Keratinocyte (primary cell): ENCODE results near the gene KRTAP12-3. TPM values are rescaled to one million over a fixed set of nuclear protein-coding genes. Genes with fewer than 3 reads are reported as not detected.

Source experiments
- DNase-seq: peaks from one replicate; pipeline ENCODE4 v3.0.0-alpha.2; 2011; ENCODE audit warnings: low read depth, missing footprints, low spot score
- FAIRE-seq: peaks from 2 replicates; lab custom pipeline; 2011; peaks lifted over from hg19 to GRCh38; lab: Jason Lieb, UNC
- H2AFZ ChIP-seq: 2 replicates; pipeline ENCODE4 v1.6.0; 2012; ENCODE audit warnings: low read length, control low read depth, inconsistent platforms; ENCODE audit not compliant: control insufficient read depth
- H3K27ac ChIP-seq: 2 replicates; pipeline ENCODE4 v1.5.1; 2011; ENCODE audit warnings: low read length; ENCODE audit not compliant: control insufficient read depth, insufficient read depth
- H3K27me3 ChIP-seq: 3 replicates; pipeline ENCODE4 v1.6.0; 2011; ENCODE audit warnings: low read length; ENCODE audit not compliant: control insufficient read depth, insufficient read depth; ENCODE audit errors: extremely low read depth
- H3K36me3 ChIP-seq, 2 experiments: 2 replicates in 1 of 2; 3 replicates in 1 of 2; pipeline ENCODE4 v1.5.1; 2011; ENCODE audit warnings: low read length in 2 of 2, mild to moderate bottlenecking in 1 of 2; ENCODE audit not compliant: control insufficient read depth in 2 of 2, insufficient read depth in 2 of 2; ENCODE audit errors: extremely low read depth in 1 of 2
- H3K4me1 ChIP-seq: 3 replicates; pipeline ENCODE4 v1.5.1; 2011; ENCODE audit warnings: low read length; ENCODE audit not compliant: control insufficient read depth, insufficient read depth; ENCODE audit errors: extremely low read depth
- H3K4me2 ChIP-seq: 3 replicates; pipeline ENCODE4 v1.6.0; 2011; ENCODE audit warnings: low read depth, low read length; ENCODE audit not compliant: control insufficient read depth, insufficient read depth; ENCODE audit errors: extremely low read depth
- H3K4me3 ChIP-seq, 3 experiments: fragments of 200-600 bp in 1 of 3; sonication (generic) in 1 of 3; 2 replicates in 2 of 3; 3 replicates in 1 of 3; pipeline ENCODE4 v1.5.1; 2011 to 2016; ENCODE audit warnings: low read length in 3 of 3, mild to moderate bottlenecking in 3 of 3, control low read depth in 2 of 3, inconsistent platforms in 1 of 3, low read depth in 1 of 3, mixed read lengths in 1 of 3, mixed run types in 1 of 3, moderate library complexity in 1 of 3; ENCODE audit not compliant: control insufficient read depth in 2 of 3, insufficient read depth in 2 of 3; ENCODE audit errors: extremely low read depth in 1 of 3
- H3K79me2 ChIP-seq: 2 replicates; pipeline ENCODE4 v1.6.0; 2012; ENCODE audit warnings: low read length; ENCODE audit not compliant: control insufficient read depth, insufficient read depth
- H3K9ac ChIP-seq: 3 replicates; pipeline ENCODE4 v1.6.0; 2011; ENCODE audit warnings: low read length; ENCODE audit not compliant: control insufficient read depth, insufficient read depth; ENCODE audit errors: extremely low read depth
- H3K9me1 ChIP-seq: 3 replicates; pipeline ENCODE4 v1.6.0; 2011; ENCODE audit warnings: low read length; ENCODE audit not compliant: control insufficient read depth, insufficient read depth; ENCODE audit errors: extremely low read depth
- H3K9me3 ChIP-seq: 2 replicates; pipeline ENCODE4 v1.5.1; 2012; ENCODE audit warnings: low read depth, low read length; ENCODE audit not compliant: control insufficient read depth
- H4K20me1 ChIP-seq: 3 replicates; pipeline ENCODE4 v1.6.0; 2011; ENCODE audit warnings: low read length; ENCODE audit not compliant: control insufficient read depth, insufficient read depth; ENCODE audit errors: extremely low read depth
- EZH2 ChIP-seq: IDR thresholded peaks from one replicate; pipeline ENCODE4 v1.6.1; 2012; ENCODE audit warnings: inconsistent platforms, mild to moderate bottlenecking, low read length, moderate library complexity
- dilution Hi-C: fragments of 300-500 bp; cut with MboI; formaldehyde crosslinking; loops from one replicate; pipeline ENCODE4 v1.7.0; 2020; ENCODE audit warnings: low sequenced_read_pairs; ENCODE audit not compliant: extremely low pct_ligation_motif_present
- polyA plus RNA-seq, 5 experiments: library from polyadenylated mRNA; depleted of rRNA in 3 of 5; stranded (reverse) in 3 of 5; stranded (forward) in 1 of 5; unstranded in 1 of 5; fragments of >200 nt; gene quantifications; 1 replicate in 1 of 5; 2 replicates in 3 of 5; 3 replicates in 1 of 5; pipeline versions ENCODE4 v1.2.1 to v1.2.3, GENCODE V29; 2011 to 2012; ENCODE audit warnings: missing spikeins in 2 of 5, low read depth in 1 of 5, low replicate concordance in 1 of 5
- TF ChIP-seq, protein P1 (sequence below), 3 experiments: IDR thresholded peaks in 1 of 3; conservative IDR thresholded peaks in 1 of 3; optimal IDR thresholded peaks in 1 of 3; 2 replicates in 2 of 3; 3 replicates in 1 of 3; pipeline versions ENCODE3 to v1.5.1; 2011; ENCODE audit warnings: low read length in 3 of 3, mild to moderate bottlenecking in 3 of 3, moderate library complexity in 2 of 3, control low read depth in 1 of 3, inconsistent platforms in 1 of 3; ENCODE audit not compliant: insufficient read depth in 2 of 3; ENCODE audit errors: extremely low read depth in 1 of 3

KRTAP12-3 gene
- polyA plus RNA-seq, 1 donor (not counting 4 experiments of a cell fraction or from before 2014, with no cell fraction given), result not detected

DNA sequence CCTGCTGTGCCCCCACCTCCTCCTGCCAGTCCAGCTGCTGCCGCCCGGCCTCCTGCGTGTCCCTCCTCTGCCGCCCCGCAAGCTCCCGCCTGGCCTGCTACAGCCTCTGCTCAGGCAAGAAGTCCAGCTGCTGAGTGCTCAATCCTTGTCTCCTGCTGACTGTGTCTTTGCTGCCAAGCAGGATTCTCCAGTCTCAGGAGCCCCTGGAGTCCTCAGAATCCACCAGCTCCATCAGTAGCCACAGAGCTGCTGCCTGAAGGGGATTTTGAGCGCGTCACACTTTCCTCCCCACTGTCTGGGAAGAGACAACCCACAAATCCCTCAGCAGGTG is 10.5 kb upstream of the KRTAP12-3 start:
- no peak overlapping the region for H3K4me2 ChIP-seq
- H3K79me2 ChIP-seq, result no peaks in the 10 kb centered on the region
- no peaks in the 10 kb centered on the region for H3K36me3 ChIP-seq
- no peak overlapping the region for H3K4me3 ChIP-seq
- H3K27ac ChIP-seq, result no peak overlapping the region
- H3K9me1 ChIP-seq, result no peaks in the 10 kb centered on the region
- TF ChIP-seq, protein P1, sequence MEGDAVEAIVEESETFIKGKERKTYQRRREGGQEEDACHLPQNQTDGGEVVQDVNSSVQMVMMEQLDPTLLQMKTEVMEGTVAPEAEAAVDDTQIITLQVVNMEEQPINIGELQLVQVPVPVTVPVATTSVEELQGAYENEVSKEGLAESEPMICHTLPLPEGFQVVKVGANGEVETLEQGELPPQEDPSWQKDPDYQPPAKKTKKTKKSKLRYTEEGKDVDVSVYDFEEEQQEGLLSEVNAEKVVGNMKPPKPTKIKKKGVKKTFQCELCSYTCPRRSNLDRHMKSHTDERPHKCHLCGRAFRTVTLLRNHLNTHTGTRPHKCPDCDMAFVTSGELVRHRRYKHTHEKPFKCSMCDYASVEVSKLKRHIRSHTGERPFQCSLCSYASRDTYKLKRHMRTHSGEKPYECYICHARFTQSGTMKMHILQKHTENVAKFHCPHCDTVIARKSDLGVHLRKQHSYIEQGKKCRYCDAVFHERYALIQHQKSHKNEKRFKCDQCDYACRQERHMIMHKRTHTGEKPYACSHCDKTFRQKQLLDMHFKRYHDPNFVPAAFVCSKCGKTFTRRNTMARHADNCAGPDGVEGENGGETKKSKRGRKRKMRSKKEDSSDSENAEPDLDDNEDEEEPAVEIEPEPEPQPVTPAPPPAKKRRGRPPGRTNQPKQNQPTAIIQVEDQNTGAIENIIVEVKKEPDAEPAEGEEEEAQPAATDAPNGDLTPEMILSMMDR (optimal IDR thresholded peaks at IDR 0.05 in 1 of 3, IDR thresholded peaks at IDR 0.05 in 1 of 3, conservative IDR thresholded peaks at IDR 0.05 in 1 of 3; ENCODE audit: extremely low read depth in 1 of 3, insufficient read depth in 2 of 3, low read length in 3 of 3), result no peak
- TF ChIP-seq EZH2, result no peak
- no peaks in the 10 kb centered on the region for H3K27me3 ChIP-seq
- peaks cover 1% of the 10 kb centered on the region for H3K9me3 ChIP-seq
- H3K9ac ChIP-seq, result no peak overlapping the region
- FAIRE-seq (no peak), DNase-seq (no peak)
- no peaks in the 10 kb centered on the region for H4K20me1 ChIP-seq
- no peak overlapping the region for H2AFZ ChIP-seq
- H3K4me1 ChIP-seq, result no peaks in the 10 kb centered on the region
- dilution Hi-C loops, result no loop called here

DNA sequence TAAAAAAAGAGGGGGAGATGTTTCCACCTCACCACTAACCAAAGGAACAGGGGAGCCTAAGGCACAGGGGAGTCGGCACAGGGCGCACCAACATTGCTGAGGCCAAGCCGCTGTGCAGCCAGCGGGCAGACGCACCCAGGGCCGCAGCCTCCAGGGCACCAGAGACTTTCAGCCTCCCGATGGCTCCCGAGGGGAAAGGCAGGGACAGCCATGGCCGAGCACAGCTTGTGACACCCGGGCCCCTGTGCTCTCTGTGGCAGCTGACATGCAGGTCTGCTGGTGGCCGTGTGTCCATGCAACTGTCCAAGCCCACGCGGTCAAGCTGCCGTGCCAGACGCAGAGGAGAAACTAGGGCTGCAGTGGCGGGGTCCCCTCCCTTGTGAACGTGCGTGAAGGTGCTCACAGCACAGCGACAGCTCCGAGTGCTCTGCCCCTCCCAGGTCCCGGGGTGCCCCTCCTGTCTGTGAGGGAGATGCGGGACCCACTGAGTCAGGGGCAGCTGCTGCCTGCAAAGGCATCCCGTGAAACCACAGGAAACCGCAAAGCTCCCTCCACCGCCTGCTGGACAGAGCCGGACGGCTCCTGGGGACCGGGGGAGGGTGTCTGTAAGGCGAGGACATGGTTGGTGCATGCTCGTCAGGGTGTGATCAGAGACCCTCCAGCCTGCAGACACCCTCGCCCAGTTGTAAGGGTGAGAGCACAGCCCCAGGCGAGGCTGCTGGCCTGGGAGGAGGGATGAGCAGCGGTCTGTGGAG is 9.0 kb upstream of the KRTAP12-3 start:
- H3K9me3 ChIP-seq, result peaks cover 1% of the 10 kb centered on the region
- H3K4me1 ChIP-seq, result no peaks in the 10 kb centered on the region
- no peak for TF ChIP-seq EZH2
- TF ChIP-seq, protein P1 (optimal IDR thresholded peaks at IDR 0.05 in 1 of 3, IDR thresholded peaks at IDR 0.05 in 1 of 3, conservative IDR thresholded peaks at IDR 0.05 in 1 of 3; ENCODE audit: extremely low read depth in 1 of 3, insufficient read depth in 2 of 3, low read length in 3 of 3), result no peak
- H3K79me2 ChIP-seq, result no peaks in the 10 kb centered on the region
- H3K4me2 ChIP-seq, result no peak overlapping the region
- FAIRE-seq, result no peak
- no peak overlapping the region for H3K27ac ChIP-seq
- H3K9me1 ChIP-seq, result no peaks in the 10 kb centered on the region
- dilution Hi-C loops, result no loop called here
- H3K27me3 ChIP-seq, result no peaks in the 10 kb centered on the region
- H2AFZ ChIP-seq, result no peak overlapping the region
- H4K20me1 ChIP-seq, result no peaks in the 10 kb centered on the region
- no peak for DNase-seq
- no peaks in the 10 kb centered on the region for H3K36me3 ChIP-seq
- H3K9ac ChIP-seq, result no peak overlapping the region
- H3K4me3 ChIP-seq, result no peak overlapping the region
